Hepatocyte (in vitro differentiated cells): ENCODE data around the gene CCNT1.

ENCODE experiments used
- EZH2 ChIP-seq: fragments of 200-600 bp; sonication (generic); IDR thresholded peaks from 2 replicates; pipeline ENCODE4 v1.6.1; 2016; ENCODE audit warnings: antibody characterized with exemption, mild to moderate bottlenecking, borderline replicate concordance
- TF ChIP-seq, protein P1 (sequence below): fragments of 200-600 bp; sonication (generic); IDR thresholded peaks from 2 replicates; pipeline ENCODE4 v1.5.1; 2016; ENCODE audit warnings: antibody characterized with exemption, mild to moderate bottlenecking; ENCODE audit not compliant: poor library complexity

DNA sequence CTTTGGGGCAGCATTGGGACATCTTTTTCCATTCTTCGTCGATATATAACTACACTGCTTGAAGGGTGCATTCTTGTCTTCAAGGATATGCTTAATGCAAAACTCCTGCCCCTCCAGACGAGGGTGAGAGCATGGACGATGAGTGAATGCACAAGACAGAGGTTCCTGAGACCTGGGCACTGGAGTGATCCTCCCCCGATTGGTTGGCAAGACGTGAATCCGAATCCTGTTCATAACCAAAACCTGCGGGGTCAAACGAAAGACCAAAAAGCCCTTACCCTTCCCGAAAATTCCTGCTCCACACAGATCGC is 35.2 kb downstream of the CCNT1 start:
- TF ChIP-seq, protein P1, sequence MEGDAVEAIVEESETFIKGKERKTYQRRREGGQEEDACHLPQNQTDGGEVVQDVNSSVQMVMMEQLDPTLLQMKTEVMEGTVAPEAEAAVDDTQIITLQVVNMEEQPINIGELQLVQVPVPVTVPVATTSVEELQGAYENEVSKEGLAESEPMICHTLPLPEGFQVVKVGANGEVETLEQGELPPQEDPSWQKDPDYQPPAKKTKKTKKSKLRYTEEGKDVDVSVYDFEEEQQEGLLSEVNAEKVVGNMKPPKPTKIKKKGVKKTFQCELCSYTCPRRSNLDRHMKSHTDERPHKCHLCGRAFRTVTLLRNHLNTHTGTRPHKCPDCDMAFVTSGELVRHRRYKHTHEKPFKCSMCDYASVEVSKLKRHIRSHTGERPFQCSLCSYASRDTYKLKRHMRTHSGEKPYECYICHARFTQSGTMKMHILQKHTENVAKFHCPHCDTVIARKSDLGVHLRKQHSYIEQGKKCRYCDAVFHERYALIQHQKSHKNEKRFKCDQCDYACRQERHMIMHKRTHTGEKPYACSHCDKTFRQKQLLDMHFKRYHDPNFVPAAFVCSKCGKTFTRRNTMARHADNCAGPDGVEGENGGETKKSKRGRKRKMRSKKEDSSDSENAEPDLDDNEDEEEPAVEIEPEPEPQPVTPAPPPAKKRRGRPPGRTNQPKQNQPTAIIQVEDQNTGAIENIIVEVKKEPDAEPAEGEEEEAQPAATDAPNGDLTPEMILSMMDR = no peak
- no peak for TF ChIP-seq EZH2
